ENCODE data around the gene TMEM25.

- no peak for TF ChIP-seq CTCF (conservative IDR thresholded peaks at IDR 0.05; ENCODE audit: low read depth, low read length)
- TF ChIP-seq EZH2 (IDR thresholded peaks at IDR 0.05; ENCODE audit: borderline replicate concordance, low read depth, low read length, poor library complexity, severe bottlenecking): no peak
Measured at GRCh38 chr11:118572981-118573550, 42.1 kb downstream of the TMEM25 start.
